DMS114 treated with DMSO at 0.1 percent for 48 hours (cell line): ENCODE measurements around the gene HIVEP1.

ENCODE experiments used
- DNase-seq: peaks from one replicate; lab custom pipeline; 2025; ENCODE audit not compliant: unreplicated experiment; lab: John Stamatoyannopoulos, UW

Gene HIVEP1

GRCh38 chr6:12017263-12017662 is 5.2 kb downstream of the HIVEP1 start:
- DNase-seq = no peak

GRCh38 chr6:12017876-12018401 is 5.8 kb downstream of the HIVEP1 start:
- DNase-seq = no peak

- no peak for DNase-seq
Measured at GRCh38 chr6:12020187-12020791, 8.2 kb downstream of the HIVEP1 start.

GRCh38 chr6:12022481-12022880 is 10.4 kb downstream of the HIVEP1 start:
- DNase-seq = no peak

GRCh38 chr6:12022953-12023388 is 10.9 kb downstream of the HIVEP1 start:
- no peak for DNase-seq

GRCh38 chr6:12024216-12024615 is 12.1 kb downstream of the HIVEP1 start:
- no peak for DNase-seq

- no peak for DNase-seq
Measured at GRCh38 chr6:12024699-12025434, 12.8 kb downstream of the HIVEP1 start.

- no peak for DNase-seq
Measured at GRCh38 chr6:12026120-12026519, 14.0 kb downstream of the HIVEP1 start.

GRCh38 chr6:12026833-12027232 is 14.7 kb downstream of the HIVEP1 start:
- no peak for DNase-seq

- no peak for DNase-seq
Measured at GRCh38 chr6:12028213-12028612, 16.1 kb downstream of the HIVEP1 start.

GRCh38 chr6:12029979-12030737 is 18.0 kb downstream of the HIVEP1 start:
- DNase-seq = no peak

- DNase-seq = no peak
Measured at GRCh38 chr6:12030993-12031550, 19.0 kb downstream of the HIVEP1 start.

- DNase-seq = no peak
Measured at GRCh38 chr6:12032783-12033573, 20.9 kb downstream of the HIVEP1 start.

GRCh38 chr6:12033770-12034169 is 21.7 kb downstream of the HIVEP1 start:
- no peak for DNase-seq

- no peak for DNase-seq
Measured at GRCh38 chr6:12034349-12034748, 22.2 kb downstream of the HIVEP1 start.

- DNase-seq = peak; percentile 19
Measured at GRCh38 chr6:12034837-12035236, 22.7 kb downstream of the HIVEP1 start.

GRCh38 chr6:12036766-12037165 is 24.7 kb downstream of the HIVEP1 start:
- no peak for DNase-seq

GRCh38 chr6:12037798-12038197 is 25.7 kb downstream of the HIVEP1 start:
- DNase-seq = no peak

- no peak for DNase-seq
Measured at GRCh38 chr6:12039540-12040459, 27.7 kb downstream of the HIVEP1 start.

- no peak for DNase-seq
Measured at GRCh38 chr6:12047304-12047703, 35.2 kb downstream of the HIVEP1 start.
